Measurements from ENCODE around the gene LRRN2. TPM values are rescaled to one million over a fixed set of nuclear protein-coding genes. Genes with fewer than 3 reads are reported as not detected.

The LRRN2 gene
- total and polyA plus RNA-seq, 9 of the 15 experiments (the other 6 are each of a cell fraction or from before 2014, with no cell fraction given) = 0.05 TPM; not detected in 8

GRCh38 chr1:204647114-204647804 is 38.3 kb downstream of the LRRN2 start (continued):
- TF ChIP-seq E2F8 (IDR thresholded peaks at IDR 0.05; ENCODE audit: low read depth, partially characterized antibody) (peak; percentile 56), ZNF507 (tag; conservative IDR thresholded peaks at IDR 0.05) (no peak), FOXP4 (CRISPR knock-in tag; IDR thresholded peaks at IDR 0.05; ENCODE audit: borderline replicate concordance) (peak; percentile 79; the same call in 1 of the 2 replicates), PTRF (tag; IDR thresholded peaks at IDR 0.05) (0 out of 2 replicates have a peak, but pooled peaks have one; percentile 23), ZNF830 (CRISPR knock-in tag; IDR thresholded peaks at IDR 0.05) (peak; percentile 63; the same call in 1 of the 2 replicates), SMARCA4 (IDR thresholded peaks at IDR 0.05) (peak; percentile 96), SIN3A (IDR thresholded peaks at IDR 0.05; ENCODE audit: borderline replicate concordance in 2 of 2, control insufficient read depth in 1 of 2, low read depth in 2 of 2, low read length in 2 of 2) (peak in 1 of 2 experiments; percentile 95; a peak in 2 of 4 replicates), MNT (conservative IDR thresholded peaks at IDR 0.05) (peak; percentile 75 to 91), ZBTB34 (CRISPR knock-in tag; IDR thresholded peaks at IDR 0.05) (no peak), MYC (IDR thresholded peaks at IDR 0.05; ENCODE audit: low read depth, low read length) (peak; percentile 77; the same call in 1 of the 2 replicates), MYC (CRISPR knock-in tag; IDR thresholded peaks at IDR 0.05; ENCODE audit: borderline replicate concordance, low read depth) (no peak), LCOR (CRISPR knock-in tag; IDR thresholded peaks at IDR 0.05) (peak; percentile 89), MAFK (IDR thresholded peaks at IDR 0.05; ENCODE audit: low read length) (peak; percentile 98), AFF1 (IDR thresholded peaks at IDR 0.05; ENCODE audit: low read depth in 1 of 2, partially characterized antibody in 2 of 2) (peak in 1 of 2 experiments; percentile 99)

Measured in K562 (cell line).